ENCODE measurements around the gene GLT6D1.

The GLT6D1 gene

DNA sequence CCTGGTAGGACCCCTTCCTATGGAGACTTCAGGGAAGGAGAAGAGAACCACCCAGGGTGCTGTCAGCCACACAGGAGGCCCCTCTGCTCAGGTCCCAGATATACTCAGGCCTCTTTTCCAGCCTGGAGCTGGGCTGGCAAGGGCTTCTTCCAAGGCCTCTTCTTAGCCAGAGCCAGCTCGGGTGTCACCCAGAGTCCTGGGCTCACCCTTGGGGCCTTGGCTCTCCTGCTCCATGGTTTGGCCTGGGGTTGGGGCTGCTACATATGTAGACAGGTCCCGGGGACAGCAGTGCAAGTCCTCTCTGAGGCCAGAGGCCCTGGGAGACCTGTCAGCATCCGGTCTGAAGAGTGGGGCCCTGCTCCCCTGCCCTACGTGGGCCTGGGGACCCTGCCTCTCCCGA is 55.0 kb downstream of the GLT6D1 start:
- Histone ChIP-seq H3K4ac (ENCODE audit: low read length) (no peak overlapping the region), H3K27me3 (ENCODE audit: control insufficient read depth in 3 of 3, insufficient read depth in 3 of 3, low read depth in 1 of 3, low read length in 3 of 3) (peaks cover 0 to 8% (median 0%) of the 10 kb centered on the region in 3 experiments), H2BK12ac (ENCODE audit: low read length) (no peak overlapping the region), H3K14ac (ENCODE audit: low read length) (no peak overlapping the region), H4K91ac (ENCODE audit: low read depth, low read length, poor library complexity) (no peak overlapping the region), H3K18ac (ENCODE audit: low read length) (peak overlapping the region; percentile 55), H3K9me3 (replicated peaks in 1 of 2; ENCODE audit: control insufficient read depth in 2 of 2, insufficient read depth in 1 of 2, low read depth in 1 of 2, low read length in 2 of 2) (peaks cover 0 to 1% of the 10 kb centered on the region in 2 donors), H3K4me3 (ENCODE audit: low read length in 2 of 2) (no peak overlapping the region), H2BK15ac (ENCODE audit: low read length) (no peak overlapping the region), H2AFZ (ENCODE audit: low read length) (no peak overlapping the region), H3K79me1 (ENCODE audit: low read depth, low read length) (peaks cover 1% of the 10 kb centered on the region), H2AK5ac (ENCODE audit: low read depth, low read length) (peak overlapping the region; percentile 68), H3K9ac (ENCODE audit: low read depth, low read length, poor library complexity) (no peak overlapping the region), H2BK120ac (ENCODE audit: low read depth, low read length) (no peak overlapping the region), H3K4me2 (ENCODE audit: insufficient read depth, low read length, poor library complexity, severe bottlenecking) (no peak overlapping the region), H4K8ac (ENCODE audit: low read depth, low read length) (no peak overlapping the region), H3K23ac (ENCODE audit: low read depth, low read length, poor library complexity) (no peak overlapping the region), H2BK5ac (ENCODE audit: low read length) (no peak overlapping the region), H3K4me1 (ENCODE audit: control insufficient read depth in 2 of 2, insufficient read depth in 1 of 2, low read depth in 1 of 2, low read length in 2 of 2) (peaks cover 0 to 6% of the 10 kb centered on the region in 2 donors), H3K27ac (replicated peaks; ENCODE audit: low read length) (no peak overlapping the region), H3K36me3 (replicated peaks in 1 of 2; ENCODE audit: control insufficient read depth in 2 of 2, insufficient read depth in 2 of 2, low read length in 2 of 2) (no peaks in the 10 kb centered on the region)
- WGBS, 2 donors (ENCODE audit: extremely low coverage in 2 of 2, insufficient read length in 2 of 2, insufficient replicate concordance in 1 of 2) = no CpG with 5 or more reads among the region's 5 CpGs
- no peak for DNase-seq (ENCODE audit: low spot score)

DNA sequence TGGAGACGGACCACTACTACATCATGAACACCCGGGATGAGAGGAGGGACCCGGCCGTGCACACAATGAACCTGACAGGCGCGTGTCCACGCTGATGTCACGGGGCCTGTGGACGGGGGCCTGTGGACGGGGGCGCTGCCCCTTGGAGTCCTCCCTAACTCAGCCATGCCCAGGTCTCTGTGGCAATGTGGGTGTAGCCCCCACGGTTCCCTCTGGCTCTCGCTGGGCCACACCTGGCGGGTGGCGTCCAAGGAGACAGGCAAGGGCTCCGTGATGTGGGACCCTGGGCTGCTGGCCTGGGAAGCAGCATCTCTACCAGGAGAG is 55.7 kb downstream of the GLT6D1 start:
- Histone ChIP-seq H3K4ac (ENCODE audit: low read length) (no peak overlapping the region), H3K4me1 (ENCODE audit: control insufficient read depth in 2 of 2, insufficient read depth in 1 of 2, low read depth in 1 of 2, low read length in 2 of 2) (peaks cover 0 to 6% of the 10 kb centered on the region in 2 donors), H3K36me3 (replicated peaks in 1 of 2; ENCODE audit: control insufficient read depth in 2 of 2, insufficient read depth in 2 of 2, low read length in 2 of 2) (no peaks in the 10 kb centered on the region), H3K9me3 (replicated peaks in 1 of 2; ENCODE audit: control insufficient read depth in 2 of 2, insufficient read depth in 1 of 2, low read depth in 1 of 2, low read length in 2 of 2) (peaks cover 0 to 1% of the 10 kb centered on the region in 2 donors), H2AK5ac (ENCODE audit: low read depth, low read length) (peak overlapping the region; percentile 83), H3K14ac (ENCODE audit: low read length) (no peak overlapping the region), H3K4me3 (ENCODE audit: low read length in 2 of 2) (no peak overlapping the region), H2AFZ (ENCODE audit: low read length) (no peak overlapping the region), H4K8ac (ENCODE audit: low read depth, low read length) (no peak overlapping the region), H3K4me2 (ENCODE audit: insufficient read depth, low read length, poor library complexity, severe bottlenecking) (no peak overlapping the region), H3K27ac (replicated peaks; ENCODE audit: low read length) (no peak overlapping the region), H4K91ac (ENCODE audit: low read depth, low read length, poor library complexity) (peak overlapping the region; percentile 68), H3K23ac (ENCODE audit: low read depth, low read length, poor library complexity) (peak overlapping the region; percentile 62), H3K18ac (ENCODE audit: low read length) (peak overlapping the region; percentile 54), H2BK120ac (ENCODE audit: low read depth, low read length) (no peak overlapping the region), H3K27me3 (ENCODE audit: control insufficient read depth in 3 of 3, insufficient read depth in 3 of 3, low read depth in 1 of 3, low read length in 3 of 3) (peaks cover 0 to 8% (median 0%) of the 10 kb centered on the region in 3 experiments), H3K9ac (ENCODE audit: low read depth, low read length, poor library complexity) (no peak overlapping the region), H2BK12ac (ENCODE audit: low read length) (no peak overlapping the region), H3K79me1 (ENCODE audit: low read depth, low read length) (peaks cover 1% of the 10 kb centered on the region), H2BK15ac (ENCODE audit: low read length) (no peak overlapping the region), H2BK5ac (ENCODE audit: low read length) (no peak overlapping the region)
- no peak for DNase-seq (ENCODE audit: low spot score)
- WGBS, 2 donors (ENCODE audit: extremely low coverage in 2 of 2, insufficient read length in 2 of 2, insufficient replicate concordance in 1 of 2) = no CpG with 5 or more reads among the region's 16 CpGs

DNA sequence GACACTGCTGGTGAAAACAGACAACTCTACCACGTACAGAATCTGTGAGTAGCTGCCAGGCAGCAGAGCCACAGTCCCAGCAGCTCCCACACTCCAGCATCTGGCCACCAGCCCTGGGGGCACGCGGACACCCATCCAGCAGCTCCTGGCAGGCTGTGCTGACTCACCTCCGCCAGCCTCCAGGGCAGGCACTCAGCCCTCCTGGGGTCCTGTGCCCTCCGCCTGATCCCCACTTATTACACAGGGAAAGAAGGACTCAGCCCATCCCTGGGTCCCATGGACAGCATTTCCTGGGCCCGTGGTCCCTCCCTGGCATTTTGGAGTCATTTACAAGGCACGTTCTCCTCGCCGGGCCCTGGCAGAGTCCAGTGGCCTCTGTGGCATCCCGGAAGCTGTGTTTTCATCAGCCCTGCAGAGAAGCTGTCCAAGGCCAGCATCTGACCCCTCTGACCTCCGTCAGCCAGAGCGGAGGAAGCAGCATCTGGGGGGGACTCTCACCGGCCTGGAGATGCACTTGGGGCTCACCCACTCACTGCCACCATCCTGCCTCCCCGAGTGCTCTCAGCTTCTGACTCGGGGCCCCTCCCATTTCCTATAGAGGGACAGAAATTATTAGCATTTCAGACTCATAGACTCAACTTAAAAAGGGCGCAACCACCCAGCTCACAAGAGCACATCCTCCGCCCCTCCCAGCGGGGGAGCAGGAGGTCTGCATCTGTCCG is 56.2 kb downstream of the GLT6D1 start:
- no peak overlapping the region for H3K4ac ChIP-seq (ENCODE audit: low read length)
- H2BK12ac ChIP-seq (ENCODE audit: low read length) = no peak overlapping the region
- H3K9me3 ChIP-seq (replicated peaks in 1 of 2; ENCODE audit: control insufficient read depth in 2 of 2, insufficient read depth in 1 of 2, low read depth in 1 of 2, low read length in 2 of 2) = peaks cover 0 to 1% of the 10 kb centered on the region in 2 donors
- DNase-seq (ENCODE audit: low spot score) = no peak
- no peak overlapping the region for H2BK120ac ChIP-seq (ENCODE audit: low read depth, low read length)
- H4K8ac ChIP-seq (ENCODE audit: low read depth, low read length) = no peak overlapping the region
- no peak overlapping the region for H2BK5ac ChIP-seq (ENCODE audit: low read length)
- no peak overlapping the region for H3K14ac ChIP-seq (ENCODE audit: low read length)
- H3K23ac ChIP-seq (ENCODE audit: low read depth, low read length, poor library complexity) = no peak overlapping the region
- no peak overlapping the region for H3K9ac ChIP-seq (ENCODE audit: low read depth, low read length, poor library complexity)
- no peak overlapping the region for H3K27ac ChIP-seq (replicated peaks; ENCODE audit: low read length)
- peak overlapping the region; percentile 83 for H2AK5ac ChIP-seq (ENCODE audit: low read depth, low read length)
- H3K36me3 ChIP-seq (replicated peaks in 1 of 2; ENCODE audit: control insufficient read depth in 2 of 2, insufficient read depth in 2 of 2, low read length in 2 of 2) = no peaks in the 10 kb centered on the region
- H3K4me2 ChIP-seq (ENCODE audit: insufficient read depth, low read length, poor library complexity, severe bottlenecking) = no peak overlapping the region
- H4K91ac ChIP-seq (ENCODE audit: low read depth, low read length, poor library complexity) = peak overlapping the region; percentile 68
- no peak overlapping the region for H2BK15ac ChIP-seq (ENCODE audit: low read length)
- peaks cover 0 to 8% (median 0%) of the 10 kb centered on the region in 3 experiments for H3K27me3 ChIP-seq (ENCODE audit: control insufficient read depth in 3 of 3, insufficient read depth in 3 of 3, low read depth in 1 of 3, low read length in 3 of 3)
- no peak overlapping the region for H3K4me3 ChIP-seq (ENCODE audit: low read length in 2 of 2)
- peaks cover 0 to 6% of the 10 kb centered on the region in 2 donors for H3K4me1 ChIP-seq (ENCODE audit: control insufficient read depth in 2 of 2, insufficient read depth in 1 of 2, low read depth in 1 of 2, low read length in 2 of 2)
- peak overlapping the region; percentile 54 for H3K18ac ChIP-seq (ENCODE audit: low read length)
- no CpG with 5 or more reads among the region's 19 CpGs for WGBS, 2 donors (ENCODE audit: extremely low coverage in 2 of 2, insufficient read length in 2 of 2, insufficient replicate concordance in 1 of 2)
- peaks cover 1% of the 10 kb centered on the region for H3K79me1 ChIP-seq (ENCODE audit: low read depth, low read length)
- no peak overlapping the region for H2AFZ ChIP-seq (ENCODE audit: low read length)

DNA sequence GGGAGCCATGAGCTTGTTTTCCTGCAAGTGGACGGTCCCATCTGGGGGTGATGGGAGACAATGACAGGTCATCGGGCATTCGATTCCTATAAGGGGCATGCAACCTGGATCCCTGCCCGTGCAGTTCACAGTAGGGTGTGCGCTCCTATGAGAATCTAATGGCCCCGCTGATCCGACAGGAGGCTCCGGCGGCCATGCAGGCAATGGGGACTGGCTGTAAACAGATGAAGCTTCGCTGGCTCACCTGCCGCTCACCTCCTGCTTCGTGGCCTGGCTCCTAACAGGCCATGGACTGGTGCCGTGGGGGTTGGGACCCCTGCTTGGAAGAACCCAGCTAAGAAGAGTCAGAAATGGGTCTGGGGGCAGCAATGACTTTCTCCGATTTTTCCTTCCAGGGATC is 56.8 kb downstream of the GLT6D1 start:
- no peak overlapping the region for H2BK12ac ChIP-seq (ENCODE audit: low read length)
- peaks cover 0 to 4% of the 10 kb centered on the region in 2 donors for H3K4me1 ChIP-seq (ENCODE audit: control insufficient read depth in 2 of 2, insufficient read depth in 1 of 2, low read depth in 1 of 2, low read length in 2 of 2)
- no peak overlapping the region for H2BK15ac ChIP-seq (ENCODE audit: low read length)
- peaks cover 1% of the 10 kb centered on the region for H3K79me1 ChIP-seq (ENCODE audit: low read depth, low read length)
- H4K8ac ChIP-seq (ENCODE audit: low read depth, low read length) = no peak overlapping the region
- no peak overlapping the region for H4K91ac ChIP-seq (ENCODE audit: low read depth, low read length, poor library complexity)
- H2BK5ac ChIP-seq (ENCODE audit: low read length) = no peak overlapping the region
- H2AK5ac ChIP-seq (ENCODE audit: low read depth, low read length) = peak overlapping the region; percentile 34
- H3K27ac ChIP-seq (replicated peaks; ENCODE audit: low read length) = no peak overlapping the region
- H3K4me2 ChIP-seq (ENCODE audit: insufficient read depth, low read length, poor library complexity, severe bottlenecking) = no peak overlapping the region
- no peak overlapping the region for H3K9ac ChIP-seq (ENCODE audit: low read depth, low read length, poor library complexity)
- H3K27me3 ChIP-seq (ENCODE audit: control insufficient read depth in 3 of 3, insufficient read depth in 3 of 3, low read depth in 1 of 3, low read length in 3 of 3) = peaks cover 0 to 8% (median 0%) of the 10 kb centered on the region in 3 experiments
- peaks cover 0 to 1% of the 10 kb centered on the region in 2 donors for H3K9me3 ChIP-seq (replicated peaks in 1 of 2; ENCODE audit: control insufficient read depth in 2 of 2, insufficient read depth in 1 of 2, low read depth in 1 of 2, low read length in 2 of 2)
- no peak overlapping the region for H2BK120ac ChIP-seq (ENCODE audit: low read depth, low read length)
- no peaks in the 10 kb centered on the region for H3K36me3 ChIP-seq (replicated peaks in 1 of 2; ENCODE audit: control insufficient read depth in 2 of 2, insufficient read depth in 2 of 2, low read length in 2 of 2)
- H2AFZ ChIP-seq (ENCODE audit: low read length) = no peak overlapping the region
- no peak for DNase-seq (ENCODE audit: low spot score)
- no peak overlapping the region for H3K23ac ChIP-seq (ENCODE audit: low read depth, low read length, poor library complexity)
- H3K4me3 ChIP-seq (ENCODE audit: low read length in 2 of 2) = no peak overlapping the region
- no peak overlapping the region for H3K18ac ChIP-seq (ENCODE audit: low read length)
- WGBS, 2 donors (ENCODE audit: extremely low coverage in 2 of 2, insufficient read length in 2 of 2, insufficient replicate concordance in 1 of 2) = no CpG with 5 or more reads among the region's 14 CpGs
- H3K14ac ChIP-seq (ENCODE audit: low read length) = no peak overlapping the region
- H3K4ac ChIP-seq (ENCODE audit: low read length) = no peak overlapping the region
